ENCODE measurements around the gene TMEM38B. TPM values are rescaled to one million over a fixed set of nuclear protein-coding genes. Genes with fewer than 3 reads are reported as not detected.
A peak's percentile ranks its signal among the peaks of the same experiment; 100 is the strongest.

Gene TMEM38B
- total RNA-seq, 6 experiments from 2014 or later: 10.0 to 13.2 (median 11.5) TPM

- Mint-ChIP-seq H3K36me3 (ENCODE audit: low read depth) (no peaks in the 10 kb centered on the region), H3K4me1 (ENCODE audit: low read depth) (peaks cover 4% of the 10 kb centered on the region; the same call in 1 of the 2 replicates), H3K9me3 (no peaks in the 10 kb centered on the region), H3K27me3 (ENCODE audit: insufficient read depth) (no peaks in the 10 kb centered on the region; the same call in none of the 2 replicates), H3K4me3 (no peak overlapping the region), H3K27ac (no peak overlapping the region)
- no peak for TF ChIP-seq CTCF (IDR thresholded peaks at IDR 0.05)
- no peak for DNase-seq
Observed at GRCh38 chr9:105676351-105676923, 17.9 kb upstream of the TMEM38B start.

- H3K4me1 Mint-ChIP-seq (ENCODE audit: low read depth): peaks cover 9% of the 10 kb centered on the region; the same call in 1 of the 2 replicates
- no peak for DNase-seq
- H3K4me3 Mint-ChIP-seq: no peak overlapping the region
- no peak for TF ChIP-seq CTCF (IDR thresholded peaks at IDR 0.05)
- H3K36me3 Mint-ChIP-seq (ENCODE audit: low read depth): no peaks in the 10 kb centered on the region
- H3K27ac Mint-ChIP-seq: no peak overlapping the region
- H3K27me3 Mint-ChIP-seq (ENCODE audit: insufficient read depth): no peaks in the 10 kb centered on the region; the same call in none of the 2 replicates
- no peaks in the 10 kb centered on the region for H3K9me3 Mint-ChIP-seq
Observed at GRCh38 chr9:105678163-105678562, 16.2 kb upstream of the TMEM38B start.

GRCh38 chr9:105678781-105679180 is 15.6 kb upstream of the TMEM38B start:
- no peak for TF ChIP-seq CTCF (IDR thresholded peaks at IDR 0.05)
- peaks cover 9% of the 10 kb centered on the region; the same call in 1 of the 2 replicates for H3K4me1 Mint-ChIP-seq (ENCODE audit: low read depth)
- no peak overlapping the region for H3K4me3 Mint-ChIP-seq
- H3K36me3 Mint-ChIP-seq (ENCODE audit: low read depth): no peaks in the 10 kb centered on the region
- DNase-seq: no peak
- no peaks in the 10 kb centered on the region; the same call in 1 of the 2 replicates for H3K27me3 Mint-ChIP-seq (ENCODE audit: insufficient read depth)
- H3K9me3 Mint-ChIP-seq: no peaks in the 10 kb centered on the region
- no peak overlapping the region for H3K27ac Mint-ChIP-seq

GRCh38 chr9:105679257-105680022 is 14.9 kb upstream of the TMEM38B start:
- no peak overlapping the region for H3K4me3 Mint-ChIP-seq
- TF ChIP-seq CTCF (IDR thresholded peaks at IDR 0.05): no peak
- H3K36me3 Mint-ChIP-seq (ENCODE audit: low read depth): no peaks in the 10 kb centered on the region
- H3K27ac Mint-ChIP-seq: no peak overlapping the region
- no peaks in the 10 kb centered on the region for H3K9me3 Mint-ChIP-seq
- no peak for DNase-seq
- H3K27me3 Mint-ChIP-seq (ENCODE audit: insufficient read depth): no peaks in the 10 kb centered on the region; the same call in 1 of the 2 replicates
- H3K4me1 Mint-ChIP-seq (ENCODE audit: low read depth): peaks cover 9% of the 10 kb centered on the region; the same call in 1 of the 2 replicates

GRCh38 chr9:105681313-105681712 is 13.0 kb upstream of the TMEM38B start:
- peaks cover 1% of the 10 kb centered on the region for H3K27me3 Mint-ChIP-seq (ENCODE audit: insufficient read depth)
- no peak for TF ChIP-seq CTCF (IDR thresholded peaks at IDR 0.05)
- DNase-seq: no peak
- H3K36me3 Mint-ChIP-seq (ENCODE audit: low read depth): no peaks in the 10 kb centered on the region
- H3K9me3 Mint-ChIP-seq: no peaks in the 10 kb centered on the region
- peaks cover 14% of the 10 kb centered on the region for H3K4me1 Mint-ChIP-seq (ENCODE audit: low read depth)
- H3K27ac Mint-ChIP-seq: 0 out of 2 replicates have a peak overlapping the region, but pooled peaks have one; percentile 18
- H3K4me3 Mint-ChIP-seq: no peak overlapping the region

Measured in HFFc6 (cell line).